Panc1 (cell line): ENCODE results near the gene PHLPP1. TPM values are rescaled to one million over a fixed set of nuclear protein-coding genes. Genes with fewer than 3 reads are reported as not detected.

Experiments used
- ATAC-seq: fragments of 200-7000 bp; cut with Tn5 transposase; 2 replicates; pipeline ENCODE4 v1.9.1; 2020; ENCODE audit warnings: mild to moderate bottlenecking, moderate library complexity
- BruUV-seq: library from RNA; stranded (reverse); fragments of 400-500 nt; replicated peaks from 2 replicates; lab custom pipeline; 2021; lab: Mats Ljungman, UMichigan
- CTCF ChIA-PET: fragments of 300-600 bp; sonication (Branson Sonifier 250); formaldehyde crosslinking; loops from one replicate; lab custom pipeline; 2022; ENCODE audit warnings: antibody characterized with exemption; lab: Charles Lee
- POLR2A ChIA-PET: fragments of 300-600 bp; sonication (Branson Sonifier 250); formaldehyde crosslinking; loops from one replicate; lab custom pipeline; 2022; ENCODE audit warnings: antibody characterized with exemption; lab: Charles Lee
- DNase-seq: peaks from one replicate; pipeline ENCODE4 v3.0.0-alpha.2; 2010; ENCODE audit warnings: low read depth, low spot score
- H3K27ac ChIP-seq: 2 replicates; pipeline ENCODE4 v1.5.1; 2011; ENCODE audit warnings: mild to moderate bottlenecking, low read length, inconsistent platforms
- H3K27me3 ChIP-seq: fragments of 200-500 bp; sonication (Bioruptor generic); 2 replicates; pipeline ENCODE4 v1.6.0; 2014; ENCODE audit warnings: low read length, inconsistent platforms; ENCODE audit not compliant: control insufficient read depth, insufficient read depth
- H3K36me3 ChIP-seq: fragments of 200-500 bp; sonication (Bioruptor generic); 2 replicates; pipeline ENCODE4 v1.5.1; 2014; ENCODE audit warnings: inconsistent platforms, mild to moderate bottlenecking, low read length, moderate library complexity; ENCODE audit not compliant: control insufficient read depth, insufficient read depth
- H3K4me1 ChIP-seq: 2 replicates; pipeline ENCODE4 v1.5.1; 2011; ENCODE audit warnings: inconsistent platforms, mild to moderate bottlenecking, low read length, moderate library complexity; ENCODE audit not compliant: control insufficient read depth, insufficient read depth
- H3K4me3 ChIP-seq, 2 experiments: 2 replicates each; pipeline ENCODE4 v1.5.1; 2011 to 2012; ENCODE audit warnings: low read depth in 2 of 2, low read length in 2 of 2, mild to moderate bottlenecking in 2 of 2, inconsistent platforms in 1 of 2, moderate library complexity in 1 of 2
- H3K9me3 ChIP-seq: fragments of 200-500 bp; sonication (Bioruptor generic); 2 replicates; pipeline ENCODE4 v1.5.1; 2014; ENCODE audit warnings: low read depth, mild to moderate bottlenecking, inconsistent platforms, low read length, moderate library complexity; ENCODE audit not compliant: control insufficient read depth, insufficient read depth
- POLR2AphosphoS5 ChIP-seq: IDR thresholded peaks from 2 replicates; pipeline ENCODE4 v1.6.1; 2012; ENCODE audit warnings: mild to moderate bottlenecking, low read depth, low read length, moderate library complexity
- SIN3A ChIP-seq: IDR thresholded peaks from 2 replicates; pipeline ENCODE4 v1.6.1; 2012; ENCODE audit warnings: low read depth, mild to moderate bottlenecking, low read length, moderate library complexity, borderline replicate concordance; ENCODE audit not compliant: insufficient read depth
- TCF7L2 ChIP-seq: IDR thresholded peaks from 2 replicates; pipeline ENCODE4 v1.6.1; 2011; ENCODE audit warnings: mild to moderate bottlenecking, low read depth, low read length, inconsistent platforms
- in situ Hi-C: cut with HindIII; loops from 2 replicates; pipeline ENCODE4 v1.10.0; 2016; ENCODE audit warnings: low sequenced_read_pairs, low pct_unique_long_range_greater_than_20kb
- intact Hi-C: fragments of 100-400 bp; cut with micrococcal nuclease; formaldehyde crosslinking; loops from one replicate; pipeline ENCODE4 v1.10.0; 2022; ENCODE audit not compliant: unreplicated experiment
- total RNA-seq: library from RNA; stranded (reverse); gene quantifications from one replicate; pipeline ENCODE4 v1.2.1, GENCODE V29; 2021; ENCODE audit not compliant: unreplicated experiment
- TF ChIP-seq, protein P1 (sequence below), 2 experiments: IDR thresholded peaks; 2 replicates each; pipeline ENCODE4 v1.6.1; 2011 to 2012; ENCODE audit warnings: low read depth in 2 of 2, control low read depth in 1 of 2, low read length in 1 of 2, mild to moderate bottlenecking in 1 of 2, moderate library complexity in 1 of 2; ENCODE audit not compliant: insufficient read depth in 1 of 2
- TF ChIP-seq, protein P2 (sequence below): fragments of 450-650 bp; IDR thresholded peaks from 2 replicates; pipeline ENCODE4 v1.5.1; 2017; ENCODE audit warnings: mild to moderate bottlenecking

Gene PHLPP1
- total RNA-seq, 1 experiment from 2014 or later = 6.3 TPM

DNA sequence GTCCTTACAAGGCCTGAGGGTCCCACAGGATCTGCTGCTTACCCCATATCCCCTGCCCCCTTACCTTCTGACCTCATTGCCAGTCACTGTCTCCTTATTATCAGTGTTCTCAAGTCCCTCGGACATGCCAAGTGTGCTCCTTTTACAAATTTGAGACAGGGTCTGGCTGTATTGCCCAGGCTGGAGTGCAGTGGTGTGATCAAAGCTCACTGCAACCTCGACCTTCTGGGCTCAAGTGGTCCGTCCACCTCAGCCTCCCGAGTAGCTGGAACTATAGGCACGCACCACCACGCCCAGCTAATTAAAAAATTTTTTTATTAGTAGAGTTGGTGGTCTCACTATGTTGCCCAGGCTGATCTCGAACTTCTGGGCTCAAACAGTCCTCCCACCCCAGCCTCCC, 141.0 kb downstream of the PHLPP1 start:
- no TSS peak for BruUV-seq
- POLR2A ChIA-PET = no interaction called here
- no peak for DNase-seq
- Histone ChIP-seq H3K9me3 (no peaks in the 10 kb centered on the region), H3K4me3 (no peak overlapping the region), H3K27ac (no peak overlapping the region), H3K27me3 (no peaks in the 10 kb centered on the region), H3K36me3 (no peaks in the 10 kb centered on the region), H3K4me1 (no peaks in the 10 kb centered on the region)
- no peak for TF ChIP-seq POLR2AphosphoS5
- no peak for TF ChIP-seq TCF7L2
- TF ChIP-seq SIN3A = no peak
- TF ChIP-seq, protein P1, sequence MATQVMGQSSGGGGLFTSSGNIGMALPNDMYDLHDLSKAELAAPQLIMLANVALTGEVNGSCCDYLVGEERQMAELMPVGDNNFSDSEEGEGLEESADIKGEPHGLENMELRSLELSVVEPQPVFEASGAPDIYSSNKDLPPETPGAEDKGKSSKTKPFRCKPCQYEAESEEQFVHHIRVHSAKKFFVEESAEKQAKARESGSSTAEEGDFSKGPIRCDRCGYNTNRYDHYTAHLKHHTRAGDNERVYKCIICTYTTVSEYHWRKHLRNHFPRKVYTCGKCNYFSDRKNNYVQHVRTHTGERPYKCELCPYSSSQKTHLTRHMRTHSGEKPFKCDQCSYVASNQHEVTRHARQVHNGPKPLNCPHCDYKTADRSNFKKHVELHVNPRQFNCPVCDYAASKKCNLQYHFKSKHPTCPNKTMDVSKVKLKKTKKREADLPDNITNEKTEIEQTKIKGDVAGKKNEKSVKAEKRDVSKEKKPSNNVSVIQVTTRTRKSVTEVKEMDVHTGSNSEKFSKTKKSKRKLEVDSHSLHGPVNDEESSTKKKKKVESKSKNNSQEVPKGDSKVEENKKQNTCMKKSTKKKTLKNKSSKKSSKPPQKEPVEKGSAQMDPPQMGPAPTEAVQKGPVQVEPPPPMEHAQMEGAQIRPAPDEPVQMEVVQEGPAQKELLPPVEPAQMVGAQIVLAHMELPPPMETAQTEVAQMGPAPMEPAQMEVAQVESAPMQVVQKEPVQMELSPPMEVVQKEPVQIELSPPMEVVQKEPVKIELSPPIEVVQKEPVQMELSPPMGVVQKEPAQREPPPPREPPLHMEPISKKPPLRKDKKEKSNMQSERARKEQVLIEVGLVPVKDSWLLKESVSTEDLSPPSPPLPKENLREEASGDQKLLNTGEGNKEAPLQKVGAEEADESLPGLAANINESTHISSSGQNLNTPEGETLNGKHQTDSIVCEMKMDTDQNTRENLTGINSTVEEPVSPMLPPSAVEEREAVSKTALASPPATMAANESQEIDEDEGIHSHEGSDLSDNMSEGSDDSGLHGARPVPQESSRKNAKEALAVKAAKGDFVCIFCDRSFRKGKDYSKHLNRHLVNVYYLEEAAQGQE (IDR thresholded peaks at IDR 0.05; ENCODE audit: insufficient read depth in 1 of 2, low read depth in 2 of 2, low read length in 1 of 2) = no peak
- TF ChIP-seq, protein P2, sequence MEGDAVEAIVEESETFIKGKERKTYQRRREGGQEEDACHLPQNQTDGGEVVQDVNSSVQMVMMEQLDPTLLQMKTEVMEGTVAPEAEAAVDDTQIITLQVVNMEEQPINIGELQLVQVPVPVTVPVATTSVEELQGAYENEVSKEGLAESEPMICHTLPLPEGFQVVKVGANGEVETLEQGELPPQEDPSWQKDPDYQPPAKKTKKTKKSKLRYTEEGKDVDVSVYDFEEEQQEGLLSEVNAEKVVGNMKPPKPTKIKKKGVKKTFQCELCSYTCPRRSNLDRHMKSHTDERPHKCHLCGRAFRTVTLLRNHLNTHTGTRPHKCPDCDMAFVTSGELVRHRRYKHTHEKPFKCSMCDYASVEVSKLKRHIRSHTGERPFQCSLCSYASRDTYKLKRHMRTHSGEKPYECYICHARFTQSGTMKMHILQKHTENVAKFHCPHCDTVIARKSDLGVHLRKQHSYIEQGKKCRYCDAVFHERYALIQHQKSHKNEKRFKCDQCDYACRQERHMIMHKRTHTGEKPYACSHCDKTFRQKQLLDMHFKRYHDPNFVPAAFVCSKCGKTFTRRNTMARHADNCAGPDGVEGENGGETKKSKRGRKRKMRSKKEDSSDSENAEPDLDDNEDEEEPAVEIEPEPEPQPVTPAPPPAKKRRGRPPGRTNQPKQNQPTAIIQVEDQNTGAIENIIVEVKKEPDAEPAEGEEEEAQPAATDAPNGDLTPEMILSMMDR = no peak
- CTCF ChIA-PET = no interaction called here
- no peak for ATAC-seq
- intact Hi-C loops = no loop called here
- in situ Hi-C loops = no loop called here

GRCh38 chr18:62857263-62857976, 142.1 kb downstream of the PHLPP1 start:
- no peaks in the 10 kb centered on the region for H3K36me3 ChIP-seq
- in situ Hi-C loops = no loop called here
- DNase-seq = no peak
- CTCF ChIA-PET = no interaction called here
- no peaks in the 10 kb centered on the region for H3K27me3 ChIP-seq
- H3K9me3 ChIP-seq = no peaks in the 10 kb centered on the region
- intact Hi-C loops = no loop called here
- H3K27ac ChIP-seq = no peak overlapping the region
- ATAC-seq = no peak
- H3K4me1 ChIP-seq = no peaks in the 10 kb centered on the region
- no peak overlapping the region for H3K4me3 ChIP-seq
- TF ChIP-seq POLR2AphosphoS5 = no peak
- TF ChIP-seq, protein P2 = no peak
- POLR2A ChIA-PET = no interaction called here
- no TSS peak for BruUV-seq
